Measurements from ENCODE around the gene UBE2I.

Gene UBE2I

GRCh38 chr16:1345651-1346421 is 36.4 kb downstream of the UBE2I start:
- DNase-seq: no peak

GRCh38 chr16:1346422-1347285 is 37.2 kb downstream of the UBE2I start:
- no peak for DNase-seq

- DNase-seq: no peak
Measured at GRCh38 chr16:1347286-1347855, 37.9 kb downstream of the UBE2I start.

- DNase-seq: no peak
Measured at GRCh38 chr16:1347962-1348361, 38.5 kb downstream of the UBE2I start.

GRCh38 chr16:1348441-1348840 is 39.0 kb downstream of the UBE2I start:
- DNase-seq: no peak

- DNase-seq: no peak
Measured at GRCh38 chr16:1348926-1349325, 39.5 kb downstream of the UBE2I start.

- no peak for DNase-seq
Measured at GRCh38 chr16:1349351-1349750, 39.9 kb downstream of the UBE2I start.

- no peak for DNase-seq
Measured at GRCh38 chr16:1349951-1350350, 40.5 kb downstream of the UBE2I start.

- no peak for DNase-seq
Measured at GRCh38 chr16:1350691-1351090, 41.3 kb downstream of the UBE2I start.

GRCh38 chr16:1351215-1351581 is 41.8 kb downstream of the UBE2I start:
- DNase-seq: no peak

GRCh38 chr16:1351582-1352362 is 42.3 kb downstream of the UBE2I start, which contains the start of the genes GNPTG and TSR3:
TSS of gene GNPTG (plus strand) at chr16:1351931. CDS start at chr16:1351966, 35 bp downstream.
TSS of gene TSR3 (minus strand) at chr16:1351878. CDS start at chr16:1351804, 74 bp downstream.
- DNase-seq: peak; percentile 71

- no peak for DNase-seq
Measured at GRCh38 chr16:1354815-1355540, 45.5 kb downstream of the UBE2I start.

- DNase-seq: no peak
Measured at GRCh38 chr16:1355591-1355990, 46.2 kb downstream of the UBE2I start.

- no peak for DNase-seq
Measured at GRCh38 chr16:1356061-1356900, 46.8 kb downstream of the UBE2I start.

- DNase-seq: no peak
Measured at GRCh38 chr16:1357906-1358566, 48.6 kb downstream of the UBE2I start.

GRCh38 chr16:1361685-1362360 is 52.4 kb downstream of the UBE2I start:
- DNase-seq: no peak

- no peak for DNase-seq
Measured at GRCh38 chr16:1362807-1363206, 53.4 kb downstream of the UBE2I start.

- DNase-seq: peak; percentile 22
Measured at GRCh38 chr16:1363501-1364041, 54.1 kb downstream of the UBE2I start.

GRCh38 chr16:1364510-1364909 is 55.1 kb downstream of the UBE2I start:
- no peak for DNase-seq
